Measurements from ENCODE around the gene CFAP46. TPM values are rescaled to one million over a fixed set of nuclear protein-coding genes. Genes with fewer than 3 reads are reported as not detected.

The CFAP46 gene
- total and polyA plus RNA-seq, 2 of the 8 experiments (the other 6 are each of a cell fraction or from before 2014, with no cell fraction given): 2.6 to 4.8 TPM

- Histone ChIP-seq H3K4ac (replicated peaks; ENCODE audit: insufficient read length, low read depth, low read length) (no peak overlapping the region), H2BK20ac (ENCODE audit: low read length) (no peak overlapping the region), H3K23me2 (ENCODE audit: low read depth, low read length) (no peaks in the 10 kb centered on the region), H2BK5ac (ENCODE audit: low read depth, low read length) (no peak overlapping the region), H2AK5ac (ENCODE audit: low read depth, low read length) (no peak overlapping the region), H4K8ac (ENCODE audit: extremely low read depth, insufficient read depth, low read length) (no peak overlapping the region), H3K36me3 (ENCODE audit: control insufficient read depth in 2 of 4, insufficient read depth in 4 of 4, low read length in 3 of 4) (no peaks in the 10 kb centered on the region), H3K56ac (replicated peaks; ENCODE audit: insufficient read length, low read depth, low read length) (no peak overlapping the region), H2BK15ac (ENCODE audit: low read length) (no peak overlapping the region), H3K27me3 (replicated peaks in 1 of 4; ENCODE audit: control insufficient read depth in 3 of 4, extremely low read depth in 1 of 4, insufficient read depth in 3 of 4, low read length in 3 of 4) (no peaks in the 10 kb centered on the region), H3K14ac (ENCODE audit: insufficient read length) (no peak overlapping the region), H3K23ac (ENCODE audit: insufficient read length) (no peak overlapping the region), H3K4me1 (replicated peaks in 1 of 4; ENCODE audit: control insufficient read depth in 3 of 4, insufficient read depth in 4 of 4, low read length in 3 of 4) (peaks cover 0 to 3% (median 0%) of the 10 kb centered on the region in 4 experiments; a peak in 2 of 7 replicates), H4K5ac (ENCODE audit: insufficient read length, low read depth, low read length) (no peak overlapping the region), H3K4me3 (ENCODE audit: extremely low read depth in 1 of 4, insufficient read depth in 2 of 4, low read depth in 3 of 4, low read length in 4 of 4) (no peak overlapping the region), H2AFZ (ENCODE audit: low read length) (no peak overlapping the region), H3K4me2 (ENCODE audit: insufficient read depth in 1 of 2, low read depth in 2 of 2, low read length in 2 of 2) (no peak overlapping the region), H3K9ac (replicated peaks in 1 of 4; ENCODE audit: extremely low read depth in 1 of 4, low read depth in 3 of 4, low read length in 3 of 4) (no peak overlapping the region), H2BK120ac (replicated peaks; ENCODE audit: low read depth, low read length) (no peak overlapping the region), H3K79me2 (ENCODE audit: control insufficient read depth in 1 of 2, insufficient read depth in 2 of 2, low read length in 2 of 2) (no peaks in the 10 kb centered on the region), H2BK12ac (ENCODE audit: low read depth, low read length) (no peak overlapping the region), H3K79me1 (ENCODE audit: low read depth, low read length) (no peaks in the 10 kb centered on the region), H4K20me1 (replicated peaks in 1 of 2; ENCODE audit: control insufficient read depth in 1 of 2, insufficient read depth in 2 of 2, low read length in 2 of 2) (no peaks in the 10 kb centered on the region), H3K27ac (ENCODE audit: low read depth, low read length) (no peak overlapping the region), H4K91ac (replicated peaks; ENCODE audit: insufficient read length, low read length) (no peak overlapping the region), H3K18ac (ENCODE audit: extremely low read depth, low read length) (no peak overlapping the region), H3K9me3 (ENCODE audit: insufficient read depth in 2 of 2, low read depth in 1 of 2, low read length in 1 of 2) (no peaks in the 10 kb centered on the region; a peak in 1 of 4 replicates)
- CTCF ChIA-PET (ENCODE audit: partially characterized antibody): no interaction called here
- FAIRE-seq (no peak), DNase-seq (ENCODE audit: low read depth in 1 of 2, low spot score in 2 of 2) (no peak)
- POLR2A ChIA-PET (ENCODE audit: partially characterized antibody): no interaction called here
- WGBS, 2 experiments (ENCODE audit: extremely low coverage in 1 of 2, insufficient coverage in 1 of 2, insufficient read length in 1 of 2, insufficient replicate concordance in 2 of 2, low coverage in 1 of 2, low lambda C conversion rate in 2 of 2, missing lambda C conversion rate in 1 of 2): 79% methylated on average over 5 of the region's 11 CpGs; no CpG with 5 or more reads in 1 of the 2 experiments
- TF ChIP-seq MAFK (IDR thresholded peaks at IDR 0.05; ENCODE audit: low read depth, low read length) (no peak), BACH1 (IDR thresholded peaks at IDR 0.05; ENCODE audit: low read length) (no peak), CEBPB (IDR thresholded peaks at IDR 0.05; ENCODE audit: low read depth, low read length) (no peak), KDM4A (IDR thresholded peaks at IDR 0.05; ENCODE audit: low read depth, low read length, severe bottlenecking) (no peak), USF2 (IDR thresholded peaks at IDR 0.05; ENCODE audit: low read length) (no peak), KDM5A (IDR thresholded peaks at IDR 0.05; ENCODE audit: low read length) (no peak), HDAC2 (IDR thresholded peaks at IDR 0.05; ENCODE audit: borderline replicate concordance in 1 of 2, low read depth in 2 of 2, low read length in 2 of 2) (no peak)
Observed at GRCh38 chr10:132812520-132812919, 129.8 kb downstream of the CFAP46 start.
